ENCODE results near the gene EFNA3. TPM values are rescaled to one million over a fixed set of nuclear protein-coding genes. Genes with fewer than 3 reads are reported as not detected.

The EFNA3 gene
- total RNA-seq, 1 experiment from 2014 or later, result 1.5 TPM

DNA sequence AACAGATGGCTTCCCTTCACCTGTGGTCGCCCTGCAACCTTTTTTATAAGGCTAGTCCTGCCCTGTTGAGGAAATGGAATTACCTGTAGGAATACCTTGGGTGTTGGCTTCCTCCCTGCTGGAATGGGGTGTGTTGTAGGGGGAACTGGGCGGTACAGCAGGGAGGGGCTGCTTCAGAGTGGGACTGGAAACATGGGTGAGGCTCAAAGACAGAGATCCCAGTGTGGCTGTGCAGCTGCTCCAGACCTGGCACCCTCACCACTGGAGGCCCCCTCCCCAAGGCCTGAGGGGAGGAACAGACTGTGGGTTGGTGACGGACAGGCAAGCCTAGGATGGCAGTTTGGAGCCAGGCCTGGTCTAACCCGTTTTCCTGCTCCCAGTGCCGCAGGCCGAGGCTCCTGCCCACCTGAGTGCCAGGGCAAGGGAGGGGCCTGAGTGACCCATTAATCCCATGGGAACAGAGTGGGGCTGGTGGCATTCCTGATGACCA, 4.5 kb downstream of the EFNA3 start:
- no peak for DNase-seq (ENCODE audit: low spot score)

DNA sequence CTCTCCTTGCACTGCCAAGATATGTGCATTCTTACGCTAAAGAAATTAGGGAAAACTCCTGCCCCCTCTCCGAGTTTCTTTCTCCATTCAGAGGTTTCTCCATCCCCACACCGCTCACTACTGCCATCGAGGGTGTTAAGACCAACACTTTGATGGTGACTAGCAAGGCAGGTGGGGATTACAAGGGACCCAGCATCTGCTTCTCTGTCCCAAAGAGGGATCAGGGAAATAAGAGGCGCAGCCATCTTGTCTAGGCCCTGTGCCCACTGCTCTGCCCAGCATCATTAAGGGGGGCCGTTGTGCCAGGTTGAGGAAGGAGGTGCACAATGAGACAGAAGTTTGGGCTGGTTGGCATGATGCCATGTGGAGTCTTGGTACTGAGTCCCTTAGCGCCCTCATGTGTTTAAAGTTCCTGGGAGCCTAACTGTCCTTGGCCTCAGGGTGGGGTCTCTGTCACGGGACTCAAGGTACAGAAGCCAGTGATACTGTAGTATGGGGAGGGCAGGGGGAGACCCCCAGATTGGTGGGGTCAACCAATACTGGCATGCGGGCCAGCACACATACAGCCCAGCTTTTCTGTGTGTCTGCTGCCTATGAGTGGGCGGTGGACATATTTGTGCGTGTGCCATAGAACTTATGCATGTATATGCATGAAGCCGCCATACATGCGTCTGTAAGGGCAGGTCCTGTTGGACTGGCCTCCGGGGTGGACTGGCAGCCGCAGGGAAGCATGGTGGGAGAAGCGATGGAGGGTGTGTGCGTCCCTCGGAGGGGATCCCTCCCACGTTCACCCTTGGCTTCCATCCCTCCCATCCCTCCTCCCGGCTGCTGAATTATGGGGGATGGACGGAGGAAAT, 5.5 kb downstream of the EFNA3 start:
- peak; percentile 60 for DNase-seq (ENCODE audit: low spot score)

DNA sequence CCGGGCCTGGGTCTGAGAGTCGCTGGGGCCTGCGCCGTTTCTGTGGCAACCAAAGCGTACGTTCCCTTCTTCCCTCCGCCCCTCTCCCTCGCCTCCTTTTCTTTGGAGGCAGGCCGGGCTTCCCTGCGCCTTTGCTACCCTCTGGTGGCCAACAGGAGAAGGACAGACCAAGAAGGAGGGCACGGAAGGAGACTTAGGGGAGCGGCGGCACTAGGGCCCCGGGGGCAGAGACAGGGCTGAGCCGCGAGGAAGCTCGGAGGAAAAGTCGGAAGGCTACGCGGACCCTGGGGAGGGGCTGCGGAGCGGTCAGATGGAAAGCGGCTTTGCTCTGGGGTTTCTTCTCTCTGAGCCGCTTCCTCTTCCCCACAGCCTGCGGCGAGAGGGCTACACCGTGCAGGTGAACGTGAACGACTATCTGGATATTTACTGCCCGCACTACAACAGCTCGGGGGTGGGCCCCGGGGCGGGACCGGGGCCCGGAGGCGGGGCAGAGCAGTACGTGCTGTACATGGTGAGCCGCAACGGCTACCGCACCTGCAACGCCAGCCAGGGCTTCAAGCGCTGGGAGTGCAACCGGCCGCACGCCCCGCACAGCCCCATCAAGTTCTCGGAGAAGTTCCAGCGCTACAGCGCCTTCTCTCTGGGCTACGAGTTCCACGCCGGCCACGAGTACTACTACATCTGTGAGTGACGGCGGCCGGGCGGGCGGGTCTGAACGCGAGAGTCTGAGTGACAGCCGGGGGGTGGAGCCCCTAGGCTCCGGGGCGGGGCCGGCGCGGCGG, 6.3 kb downstream of the EFNA3 start:
- peak; percentile 92 for DNase-seq (ENCODE audit: low spot score)

DNA sequence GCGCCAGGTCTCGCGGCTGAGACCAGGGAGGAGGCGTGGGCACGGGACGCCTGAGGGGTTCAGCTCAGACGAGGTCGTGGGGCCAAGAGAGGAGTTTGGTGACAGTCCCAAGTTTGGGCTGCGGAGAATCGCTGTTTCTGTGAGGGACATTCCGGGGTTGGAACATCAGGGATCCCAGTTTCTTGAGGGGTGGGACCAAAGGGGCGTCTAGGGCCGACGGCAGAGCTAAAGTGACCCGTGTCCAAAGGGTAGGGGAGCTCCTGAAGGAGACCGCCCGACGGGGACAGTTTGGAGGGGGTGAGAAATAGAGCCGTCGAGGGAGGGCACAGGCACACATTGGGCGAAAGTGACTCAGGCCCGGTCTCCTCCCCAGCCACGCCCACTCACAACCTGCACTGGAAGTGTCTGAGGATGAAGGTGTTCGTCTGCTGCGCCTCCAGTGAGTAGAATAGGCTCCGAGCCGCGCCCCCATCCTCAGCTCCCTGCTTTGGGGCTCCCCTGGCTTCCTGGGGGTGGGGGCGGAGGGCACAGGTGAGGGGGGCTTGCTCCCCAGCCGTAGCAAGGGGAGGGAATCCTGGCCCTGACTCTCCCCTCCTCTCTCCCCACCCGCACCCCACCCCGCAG, 7.0 kb downstream of the EFNA3 start:
- DNase-seq (ENCODE audit: low spot score), result peak; percentile 79

DNA sequence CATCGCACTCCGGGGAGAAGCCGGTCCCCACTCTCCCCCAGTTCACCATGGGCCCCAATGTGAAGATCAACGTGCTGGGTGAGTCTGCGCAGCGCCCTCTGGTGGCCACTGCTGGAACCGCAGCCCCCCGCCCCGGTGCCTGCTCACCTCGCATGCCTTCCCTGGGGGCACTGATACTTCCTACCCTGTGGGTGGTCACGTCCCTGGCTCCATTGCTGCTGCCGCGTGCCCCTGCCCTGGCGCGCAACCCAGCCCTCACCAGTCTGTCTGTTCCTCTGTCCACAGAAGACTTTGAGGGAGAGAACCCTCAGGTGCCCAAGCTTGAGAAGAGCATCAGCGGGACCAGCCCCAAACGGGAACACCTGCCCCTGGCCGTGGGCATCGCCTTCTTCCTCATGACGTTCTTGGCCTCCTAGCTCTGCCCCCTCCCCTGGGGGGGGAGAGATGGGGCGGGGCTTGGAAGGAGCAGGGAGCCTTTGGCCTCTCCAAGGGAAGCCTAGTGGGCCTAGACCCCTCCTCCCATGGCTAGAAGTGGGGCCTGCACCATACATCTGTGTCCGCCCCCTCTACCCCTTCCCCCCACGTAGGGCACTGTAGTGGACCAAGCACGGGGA, 7.6 kb downstream of the EFNA3 start:
- DNase-seq (ENCODE audit: low spot score), result peak; percentile 63

DNA sequence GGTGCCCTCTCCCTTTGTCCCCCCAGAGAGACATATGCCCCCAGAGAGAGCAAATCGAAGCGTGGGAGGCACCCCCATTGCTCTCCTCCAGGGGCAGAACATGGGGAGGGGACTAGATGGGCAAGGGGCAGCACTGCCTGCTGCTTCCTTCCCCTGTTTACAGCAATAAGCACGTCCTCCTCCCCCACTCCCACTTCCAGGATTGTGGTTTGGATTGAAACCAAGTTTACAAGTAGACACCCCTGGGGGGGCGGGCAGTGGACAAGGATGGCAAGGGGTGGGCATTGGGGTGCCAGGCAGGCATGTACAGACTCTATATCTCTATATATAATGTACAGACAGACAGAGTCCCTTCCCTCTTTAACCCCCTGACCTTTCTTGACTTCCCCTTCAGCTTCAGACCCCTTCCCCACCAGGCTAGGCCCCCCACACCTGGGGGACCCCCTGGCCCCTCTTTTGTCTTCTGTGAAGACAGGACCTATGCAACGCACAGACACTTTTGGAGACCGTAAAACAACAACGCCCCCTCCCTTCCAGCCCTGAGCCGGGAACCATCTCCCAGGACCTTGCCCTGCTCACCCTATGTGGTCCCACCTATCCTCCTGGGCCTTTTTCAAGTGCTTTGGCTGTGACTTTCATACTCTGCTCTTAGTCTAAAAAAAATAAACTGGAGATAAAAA, 8.4 kb downstream of the EFNA3 start:
- DNase-seq (ENCODE audit: low spot score), result no peak

DNA sequence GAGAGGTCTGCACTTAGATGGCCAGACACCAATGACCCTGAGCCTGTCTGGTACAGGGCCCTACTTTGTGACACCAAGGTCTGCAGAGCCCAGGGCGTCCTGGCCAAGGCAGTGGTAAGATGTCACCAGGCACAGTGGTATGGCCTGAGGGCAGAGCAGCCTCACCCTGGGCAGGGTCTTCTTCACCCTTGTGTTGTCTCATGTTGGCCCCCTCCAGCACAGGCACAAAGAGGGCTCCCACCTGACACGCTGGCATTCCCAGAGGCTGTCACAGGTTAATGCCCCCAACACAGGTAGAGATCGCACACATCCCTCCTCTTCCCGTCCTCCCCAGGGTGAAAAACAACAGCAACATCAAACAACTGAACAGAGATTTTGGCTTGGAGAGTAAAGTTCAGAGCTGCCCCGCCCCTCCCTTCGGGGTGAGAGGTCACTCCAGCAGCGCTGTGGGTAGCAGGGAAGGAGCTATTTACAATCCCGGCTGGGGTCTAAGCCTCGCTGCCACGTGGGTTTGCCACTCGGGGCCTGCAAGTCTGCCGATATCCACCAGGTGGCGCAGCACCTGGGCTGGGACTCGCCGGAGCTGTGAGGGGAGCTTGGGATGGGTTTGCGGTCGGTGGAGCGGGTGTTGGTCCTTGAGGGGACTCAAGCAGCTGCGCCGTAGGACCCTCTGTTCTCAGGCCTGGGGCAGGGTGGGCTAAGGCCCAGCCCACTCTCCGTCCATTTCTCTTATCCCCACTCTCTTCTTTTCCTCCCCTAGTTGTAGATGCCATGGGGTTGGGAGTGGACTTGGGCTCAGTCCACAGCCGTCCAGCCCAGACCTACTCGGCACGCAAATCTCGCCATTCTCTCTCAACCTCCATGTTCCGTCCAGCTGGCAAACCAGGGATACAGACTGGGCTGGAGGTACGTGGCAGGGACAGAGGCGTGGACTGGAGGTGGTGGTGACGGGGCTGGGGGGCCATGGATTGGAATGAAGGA, 12.7 kb downstream of the EFNA3 start:
- DNase-seq (ENCODE audit: low spot score), result peak; percentile 53

DNA sequence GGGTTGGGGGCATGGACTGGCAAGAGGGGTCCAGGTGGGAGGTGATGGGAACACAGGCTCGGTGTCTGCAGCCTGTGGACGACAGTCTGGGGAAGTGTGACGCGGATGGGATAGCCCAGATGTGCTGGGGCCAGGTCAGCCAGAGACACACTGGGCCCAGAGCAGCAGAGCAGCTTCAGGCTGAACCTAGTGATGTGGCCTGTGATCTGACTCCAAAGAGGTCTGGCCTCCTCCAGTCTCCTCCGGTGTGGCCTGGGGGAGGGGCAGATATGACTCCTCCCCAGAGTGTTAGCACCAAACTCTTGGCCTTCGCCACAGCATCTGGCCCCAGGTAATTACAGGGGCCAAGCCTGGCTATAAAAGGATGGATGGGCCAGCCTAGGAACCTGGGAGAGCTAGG, 13.5 kb downstream of the EFNA3 start:
- no peak for DNase-seq (ENCODE audit: low spot score)

DNA sequence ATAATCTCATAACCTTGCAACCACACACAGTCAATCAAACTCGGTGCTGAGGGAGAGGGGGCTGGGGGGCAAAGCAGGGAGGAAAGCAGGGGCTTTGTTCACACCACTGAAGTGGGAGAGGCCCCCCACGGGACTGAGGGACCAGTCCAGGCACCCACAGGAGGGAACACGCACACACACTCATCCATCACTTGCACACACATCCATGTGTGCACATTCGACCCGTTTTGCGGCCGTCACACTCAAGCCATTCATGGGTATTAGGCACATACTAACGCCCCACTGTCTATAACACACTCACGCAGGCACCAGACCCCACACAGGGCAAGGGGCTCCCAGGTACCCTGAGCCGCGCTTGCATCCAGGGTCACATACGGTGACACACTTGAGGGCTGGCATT, 14.0 kb downstream of the EFNA3 start:
- no peak for DNase-seq (ENCODE audit: low spot score)

DNA sequence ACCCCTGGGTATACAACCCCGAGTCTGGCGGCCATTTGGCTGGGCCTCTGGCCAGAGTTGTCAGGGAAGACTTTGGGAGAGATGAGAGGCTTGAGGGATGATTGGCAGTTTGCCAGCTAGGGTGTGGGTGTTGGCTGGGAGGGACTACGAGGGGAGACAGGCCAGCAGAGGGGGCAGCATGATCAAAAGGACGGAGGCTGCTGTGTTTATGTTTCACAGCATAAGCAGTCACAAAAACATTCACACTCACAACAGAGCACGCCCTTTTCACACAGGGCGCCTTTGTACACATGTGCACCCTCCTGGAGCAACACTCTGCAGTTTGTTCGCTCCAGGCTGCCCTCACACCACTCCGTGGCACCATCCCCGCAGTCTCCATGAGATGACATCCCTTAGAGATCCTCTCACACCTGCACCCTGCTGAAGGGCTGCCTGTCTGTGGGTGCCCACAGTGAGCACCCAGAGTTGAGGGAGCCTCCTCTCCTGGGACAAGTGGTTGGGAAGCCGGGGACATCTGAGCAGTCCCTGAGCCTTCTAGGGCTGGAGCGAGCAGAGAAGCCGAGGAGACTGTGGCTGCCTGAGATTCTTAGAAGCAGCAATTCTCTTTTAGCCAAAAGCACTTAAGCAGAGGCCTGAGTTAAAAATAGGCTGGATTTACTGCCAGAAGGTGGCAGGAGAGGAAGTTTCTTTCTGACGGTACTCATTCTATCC, 15.4 kb downstream of the EFNA3 start:
- DNase-seq (ENCODE audit: low spot score), result peak; percentile 67

DNA sequence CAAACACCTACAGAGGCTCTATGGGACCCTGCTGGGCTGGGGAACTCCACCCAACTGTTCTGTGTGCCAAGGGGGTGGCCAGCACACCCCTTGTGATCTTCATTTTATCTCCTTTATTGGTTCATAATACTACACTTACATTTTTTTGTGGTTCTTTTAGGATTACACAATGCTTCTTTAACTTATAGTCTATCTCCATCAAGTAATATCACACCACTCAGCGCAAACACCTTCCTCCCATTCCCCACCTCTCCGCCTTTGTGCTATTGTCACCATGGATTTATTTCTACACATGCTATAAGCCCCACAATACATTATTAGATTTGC, 15.9 kb downstream of the EFNA3 start:
- DNase-seq (ENCODE audit: low spot score), result no peak

DNA sequence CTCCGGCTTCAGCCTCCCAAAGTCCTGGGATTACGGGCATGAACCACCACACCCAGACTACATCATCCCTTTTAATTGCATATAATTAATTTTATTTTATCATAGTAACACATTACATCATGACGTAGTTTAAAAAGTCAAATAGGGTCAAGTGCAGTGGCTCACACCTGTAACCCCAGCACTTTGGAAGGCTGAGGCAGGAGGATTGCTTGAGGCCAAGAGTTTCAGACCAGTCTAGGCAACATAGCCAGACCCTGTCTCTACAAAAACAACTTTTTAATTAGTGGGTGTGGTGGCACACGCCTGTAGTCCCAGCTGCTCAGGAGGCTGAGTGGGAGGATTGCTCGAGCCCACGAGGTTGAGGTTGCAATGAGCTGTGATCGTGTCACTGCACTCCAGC, 20.7 kb downstream of the EFNA3 start:
- DNase-seq (ENCODE audit: low spot score), result no peak

DNA sequence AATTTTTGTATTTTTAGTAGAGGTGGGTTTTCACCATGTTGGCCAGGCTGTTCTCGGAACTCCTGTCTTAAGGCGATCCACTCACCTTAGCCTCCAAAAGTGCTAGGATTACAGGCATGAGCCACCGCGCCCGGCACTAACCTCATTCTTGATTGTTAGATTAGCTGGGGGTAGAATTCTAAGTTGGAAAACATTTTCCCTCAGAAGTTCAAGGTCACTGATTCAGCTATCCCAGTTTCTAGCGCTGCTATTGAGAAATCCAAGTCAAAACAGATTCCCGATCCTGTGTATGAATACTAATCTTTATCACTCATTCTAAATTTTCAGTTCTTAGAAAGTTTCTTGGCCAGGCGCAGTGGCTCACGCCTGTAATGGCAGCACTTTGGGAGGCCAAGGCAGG, 24.7 kb downstream of the EFNA3 start:
- DNase-seq (ENCODE audit: low spot score), result no peak

DNA sequence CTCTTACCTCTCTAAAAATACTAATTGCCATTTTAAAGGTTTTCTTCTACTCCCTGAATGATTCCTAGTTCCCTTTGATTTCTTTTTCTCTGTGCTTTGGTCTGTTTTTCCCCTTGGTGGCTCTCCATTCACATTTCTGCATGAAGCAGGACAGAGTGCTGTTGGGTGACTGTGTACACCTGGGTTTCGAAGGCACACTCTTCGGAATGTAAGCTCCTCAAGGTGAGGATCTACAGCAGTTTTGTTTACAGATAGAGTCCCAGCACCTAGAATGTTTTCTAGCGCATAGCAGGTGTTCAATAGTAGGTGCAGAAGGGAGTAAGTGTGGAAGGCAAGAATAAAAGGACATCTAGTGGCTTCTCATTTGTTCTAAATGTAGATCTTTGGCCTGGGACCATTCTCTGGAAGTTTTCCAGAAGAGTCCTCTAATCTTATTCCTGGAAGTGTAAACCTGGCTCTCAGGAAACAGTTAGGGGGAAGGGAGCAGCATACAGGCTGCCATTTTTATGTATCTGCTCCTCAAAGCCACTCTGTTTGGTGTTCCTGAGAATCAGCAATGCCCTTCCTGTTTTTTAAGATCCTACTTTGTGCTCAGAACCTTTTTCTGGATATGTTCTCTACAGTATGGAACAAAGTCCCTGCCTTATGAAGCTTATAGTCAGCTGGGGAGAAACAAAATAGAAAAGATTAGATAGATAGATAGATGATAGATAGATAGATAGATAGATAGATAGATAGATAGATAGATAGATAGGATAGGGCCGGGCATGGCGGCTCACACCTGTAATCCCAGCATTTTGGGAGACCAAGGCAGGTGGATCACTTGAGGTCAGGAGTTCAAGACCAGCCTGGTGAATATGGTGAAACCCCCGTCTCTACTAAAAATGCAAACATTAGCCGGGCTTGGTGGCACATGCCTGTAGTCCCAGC, 26.2 kb downstream of the EFNA3 start:
- DNase-seq (ENCODE audit: low spot score), result no peak

DNA sequence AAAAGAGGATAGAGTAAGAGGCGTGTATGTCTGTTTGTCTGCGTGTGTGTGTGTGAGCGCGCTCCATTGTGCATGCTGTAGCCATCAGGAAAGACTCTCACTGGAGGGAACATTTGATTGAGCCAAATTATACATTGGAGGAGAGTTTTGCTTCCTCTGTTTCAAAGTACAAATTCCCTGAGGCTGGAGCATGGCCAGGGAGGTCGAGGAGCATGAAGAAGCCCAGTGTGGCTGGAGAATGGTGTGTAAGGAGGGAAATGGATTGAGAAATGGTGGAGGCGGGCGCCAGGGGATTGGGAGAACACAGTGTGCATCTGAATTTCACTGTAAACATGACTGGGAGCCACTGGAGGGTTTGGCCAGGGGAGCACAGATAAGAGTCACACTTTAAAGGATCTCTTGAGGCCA, 27.0 kb downstream of the EFNA3 start:
- DNase-seq (ENCODE audit: low spot score), result no peak

DNA sequence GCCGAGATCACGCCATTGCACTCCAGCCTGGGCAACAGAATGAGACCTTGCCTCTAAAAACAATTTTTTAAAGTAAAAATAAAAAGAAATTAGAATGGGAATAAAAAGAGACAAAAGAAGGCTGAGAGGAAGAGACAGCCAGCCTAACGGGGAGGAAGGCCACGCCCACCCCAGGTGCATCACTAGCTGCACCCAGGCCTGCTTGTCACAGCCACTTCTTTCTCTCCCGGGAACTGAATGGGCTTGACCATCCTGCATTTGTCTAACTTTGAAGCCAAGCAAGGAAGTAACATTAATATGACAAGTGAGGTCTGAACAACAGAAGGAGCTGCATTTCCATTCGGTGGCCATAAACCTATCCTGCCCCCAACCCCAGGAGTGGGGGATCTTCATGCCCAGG, 28.2 kb downstream of the EFNA3 start:
- no peak for DNase-seq (ENCODE audit: low spot score)

DNA sequence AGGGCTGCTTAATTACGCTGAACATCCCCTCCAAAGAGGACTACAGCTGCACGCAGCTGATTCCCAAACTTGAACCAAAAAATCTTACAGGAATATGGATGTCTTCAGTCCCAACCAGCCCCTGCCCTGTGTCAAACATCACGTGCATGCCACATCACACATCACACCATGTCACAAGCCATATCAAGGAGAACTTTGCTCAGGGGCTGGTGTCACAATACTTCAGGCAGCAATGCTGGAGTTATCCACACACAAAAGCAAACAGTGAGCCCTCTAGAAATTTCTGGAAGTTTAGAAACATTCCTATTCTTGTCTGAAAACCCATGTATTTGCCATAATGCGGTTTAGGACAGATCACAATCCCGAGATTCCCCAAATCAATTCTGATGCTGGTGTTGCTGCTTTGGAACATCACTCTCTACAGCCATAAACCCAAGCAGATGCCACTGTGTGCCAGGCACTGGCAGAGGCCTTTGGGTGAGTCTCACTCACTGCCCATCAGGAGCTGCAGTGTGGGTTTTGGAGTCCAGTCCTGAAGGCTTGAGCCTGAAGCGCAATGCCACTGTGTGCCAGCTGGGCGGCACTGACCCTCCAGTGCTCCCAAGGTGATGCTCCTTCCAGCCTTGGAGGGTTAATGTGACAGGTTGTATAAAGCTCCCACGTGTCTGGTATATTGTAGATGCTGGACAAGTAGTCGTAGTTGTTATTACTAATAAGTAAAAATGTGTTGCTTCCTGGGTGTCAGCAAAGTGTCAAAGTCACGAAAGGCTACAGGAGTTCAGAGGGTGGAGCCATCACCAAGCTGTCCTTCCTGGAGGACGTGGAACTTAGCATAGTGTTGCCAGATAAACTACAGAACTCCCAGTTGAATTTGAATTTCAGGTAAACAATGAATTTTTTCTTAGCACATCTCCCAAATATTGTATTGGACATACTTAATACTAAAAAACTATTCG, 28.9 kb downstream of the EFNA3 start:
- DNase-seq (ENCODE audit: low spot score), result no peak
